SJCRH30 (cell line): ENCODE results near the gene TMEM138. TPM values are rescaled to one million over a fixed set of nuclear protein-coding genes. Genes with fewer than 3 reads are reported as not detected.

Source experiments
- DNase-seq, 2 experiments: peaks; one replicate each; pipeline ENCODE4 v3.0.0-alpha.2; 2015 to 2020
- H3K27ac ChIP-seq: fragments of 250-450 bp; sonication (Bioruptor Pico); 2 replicates; pipeline ENCODE4 v1.5.1; 2020; ENCODE audit warnings: mild to moderate bottlenecking, moderate library complexity
- H3K27me3 ChIP-seq: fragments of 250-450 bp; sonication (Bioruptor Pico); 2 replicates; pipeline ENCODE4 v1.5.1; 2020; ENCODE audit warnings: mild to moderate bottlenecking, moderate library complexity
- H3K36me3 ChIP-seq: fragments of 250-450 bp; sonication (Bioruptor Pico); 2 replicates; pipeline ENCODE4 v1.5.1; 2020; ENCODE audit warnings: mild to moderate bottlenecking, moderate library complexity
- H3K4me1 ChIP-seq: fragments of 250-450 bp; sonication (Bioruptor Pico); 2 replicates; pipeline ENCODE4 v1.5.1; 2020; ENCODE audit warnings: mild to moderate bottlenecking, moderate library complexity
- H3K4me3 ChIP-seq: fragments of 250-450 bp; sonication (Bioruptor Pico); 2 replicates; pipeline ENCODE4 v1.5.1; 2020; ENCODE audit warnings: mild to moderate bottlenecking, moderate library complexity
- H3K9me3 ChIP-seq: fragments of 250-450 bp; sonication (Bioruptor Pico); replicated peaks from 2 replicates; pipeline ENCODE4 v1.5.1; 2020; ENCODE audit warnings: mild to moderate bottlenecking, moderate library complexity
- total RNA-seq: library from RNA; depleted of rRNA; stranded (reverse); fragments of >200 nt; shearing (Covaris generic); gene quantifications from 2 replicates; pipeline ENCODE4 v1.2.3, GENCODE V29; 2014; rRNA removed

Gene TMEM138
- total RNA-seq, 1 experiment from 2014 or later = 40.6 TPM

DNA sequence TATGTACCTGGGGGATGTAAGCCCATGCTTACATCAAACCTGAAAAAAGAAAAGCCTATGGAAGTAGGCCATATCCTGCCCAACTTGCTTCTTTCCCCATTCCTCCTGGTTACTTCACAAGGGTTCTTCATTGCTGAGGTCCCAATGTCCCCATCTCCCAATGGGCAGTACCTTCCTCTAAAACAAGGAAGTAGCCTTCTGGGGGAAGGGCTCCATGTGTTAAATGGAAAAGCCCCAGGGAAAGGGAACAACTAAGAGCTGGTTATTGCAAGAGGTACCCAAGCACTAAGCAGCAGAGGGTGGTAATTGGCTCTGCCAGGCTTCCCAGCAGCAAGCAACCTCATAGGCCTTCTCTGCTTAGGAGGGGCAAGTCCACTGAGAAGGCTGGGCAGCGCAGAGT, 41.5 kb downstream of the TMEM138 start:
- no peak overlapping the region for H3K4me3 ChIP-seq
- no peaks in the 10 kb centered on the region for H3K27me3 ChIP-seq
- no peak for DNase-seq
- H3K27ac ChIP-seq = no peak overlapping the region
- no peaks in the 10 kb centered on the region for H3K9me3 ChIP-seq
- H3K36me3 ChIP-seq = peaks cover 58% of the 10 kb centered on the region
- H3K4me1 ChIP-seq = no peaks in the 10 kb centered on the region

- Histone ChIP-seq H3K9me3 (no peaks in the 10 kb centered on the region), H3K27me3 (no peaks in the 10 kb centered on the region), H3K4me3 (no peak overlapping the region), H3K36me3 (peaks cover 62% of the 10 kb centered on the region), H3K27ac (no peak overlapping the region), H3K4me1 (no peaks in the 10 kb centered on the region)
- no peak for DNase-seq
Observed at GRCh38 chr11:61404103-61404502, 41.9 kb downstream of the TMEM138 start.

DNA sequence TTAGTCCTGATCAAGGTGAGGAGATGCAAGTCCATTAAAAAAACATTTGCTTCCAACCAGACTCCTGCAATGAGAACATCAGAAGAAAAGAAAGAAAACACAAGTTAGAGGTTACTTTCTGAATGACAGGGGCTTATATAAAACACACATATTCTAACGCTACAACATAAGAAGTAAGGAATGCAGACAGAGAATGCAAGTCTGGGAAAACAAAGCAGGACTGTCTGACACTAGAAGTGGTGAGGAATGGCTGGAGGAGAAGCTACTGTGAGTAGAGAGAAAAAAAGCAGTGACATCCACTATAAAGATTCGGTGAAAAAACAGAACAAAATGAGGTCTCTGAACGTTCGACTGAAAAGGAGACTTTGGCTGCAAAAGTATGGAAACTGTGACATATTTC, 42.5 kb downstream of the TMEM138 start:
- Histone ChIP-seq H3K4me3 (no peak overlapping the region), H3K36me3 (peaks cover 68% of the 10 kb centered on the region), H3K9me3 (no peaks in the 10 kb centered on the region), H3K27ac (no peak overlapping the region), H3K27me3 (no peaks in the 10 kb centered on the region), H3K4me1 (no peaks in the 10 kb centered on the region)
- no peak for DNase-seq

DNA sequence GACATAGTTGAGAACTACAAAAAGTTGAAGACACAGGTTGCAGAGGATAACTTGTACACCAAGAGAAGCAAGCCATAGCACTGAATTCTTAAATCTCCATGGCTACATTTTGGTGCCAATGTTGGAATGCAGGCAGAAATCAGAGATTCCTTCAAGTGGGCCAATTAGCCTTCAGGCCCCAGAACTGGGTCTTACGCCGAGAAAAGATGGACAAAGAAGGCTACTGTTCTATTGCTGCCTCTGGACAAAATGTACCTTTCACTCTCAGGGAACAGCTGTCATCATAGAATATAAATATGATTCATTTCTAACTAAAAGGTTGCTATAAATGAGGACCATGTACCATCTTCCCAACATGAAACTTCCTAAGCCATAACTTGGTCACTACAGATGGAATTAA, 43.9 kb downstream of the TMEM138 start:
- H3K27me3 ChIP-seq = no peaks in the 10 kb centered on the region
- H3K36me3 ChIP-seq = peaks cover 82% of the 10 kb centered on the region
- H3K4me3 ChIP-seq = no peak overlapping the region
- H3K27ac ChIP-seq = no peak overlapping the region
- H3K4me1 ChIP-seq = no peaks in the 10 kb centered on the region
- no peaks in the 10 kb centered on the region for H3K9me3 ChIP-seq
- no peak for DNase-seq

GRCh38 chr11:61406991-61407728, 45.0 kb downstream of the TMEM138 start:
- H3K36me3 ChIP-seq = peaks cover 91% of the 10 kb centered on the region
- H3K4me1 ChIP-seq = no peaks in the 10 kb centered on the region

DNA sequence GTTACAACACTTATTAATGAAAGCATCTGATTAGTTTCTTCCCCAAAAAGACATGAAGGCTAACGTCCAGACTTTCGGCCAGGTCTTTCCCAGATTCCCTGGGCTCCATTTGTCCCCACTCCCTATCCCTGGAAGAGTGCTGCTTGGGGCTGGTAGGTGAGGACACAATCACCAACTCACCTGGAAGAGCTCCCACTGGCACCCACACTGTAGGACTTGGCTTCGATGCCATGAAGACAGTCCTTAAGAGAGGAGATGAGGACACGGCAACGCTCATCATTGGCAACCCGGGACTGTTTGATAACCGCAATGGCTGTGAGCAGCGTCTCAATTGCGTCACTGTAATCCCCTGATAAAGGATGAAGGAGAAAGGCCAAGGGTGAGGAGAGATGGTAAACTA, 49.4 kb downstream of the TMEM138 start:
- Histone ChIP-seq H3K4me3 (no peak overlapping the region), H3K27me3 (no peaks in the 10 kb centered on the region), H3K27ac (no peak overlapping the region), H3K36me3 (peaks cover 98% of the 10 kb centered on the region), H3K4me1 (no peaks in the 10 kb centered on the region), H3K9me3 (no peaks in the 10 kb centered on the region)
- no peak for DNase-seq

More at GRCh38 chr11:61406991-61407728, 45.0 kb downstream of the TMEM138 start:
- Histone ChIP-seq H3K9me3 (no peaks in the 10 kb centered on the region), H3K27me3 (no peaks in the 10 kb centered on the region), H3K27ac (no peak overlapping the region), H3K4me3 (no peak overlapping the region)
- DNase-seq = no peak

GRCh38 chr11:61413496-61413895, 51.3 kb downstream of the TMEM138 start:
- Histone ChIP-seq H3K4me1 (no peaks in the 10 kb centered on the region), H3K4me3 (no peak overlapping the region), H3K27me3 (no peaks in the 10 kb centered on the region), H3K27ac (no peak overlapping the region), H3K36me3 (peaks cover 98% of the 10 kb centered on the region), H3K9me3 (no peaks in the 10 kb centered on the region)
- no peak for DNase-seq

DNA sequence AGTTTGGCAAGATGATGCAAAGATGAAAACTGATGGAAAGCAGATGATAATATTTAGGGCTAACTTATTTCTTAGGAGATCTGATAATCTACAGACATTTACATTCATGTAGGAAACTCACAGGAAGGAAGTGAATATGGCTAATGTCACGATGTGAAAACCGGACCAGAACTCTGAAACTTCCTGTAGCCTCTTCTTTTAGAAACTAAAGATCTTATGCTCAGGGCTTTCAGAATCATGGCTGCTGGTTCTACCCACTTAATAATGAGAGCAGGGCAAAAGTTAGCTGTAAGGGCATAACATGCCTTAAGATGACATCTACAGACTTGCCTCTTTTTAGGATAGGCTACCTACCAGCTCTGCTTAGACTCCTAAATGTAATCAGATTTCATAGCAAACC, 52.4 kb downstream of the TMEM138 start:
- no peaks in the 10 kb centered on the region for H3K9me3 ChIP-seq
- H3K27me3 ChIP-seq = no peaks in the 10 kb centered on the region
- H3K4me1 ChIP-seq = no peaks in the 10 kb centered on the region
- H3K27ac ChIP-seq = no peak overlapping the region
- peaks cover 96% of the 10 kb centered on the region for H3K36me3 ChIP-seq
- no peak overlapping the region for H3K4me3 ChIP-seq
- no peak for DNase-seq

- Histone ChIP-seq H3K27ac (no peak overlapping the region), H3K9me3 (no peaks in the 10 kb centered on the region), H3K36me3 (peaks cover 94% of the 10 kb centered on the region), H3K4me1 (no peaks in the 10 kb centered on the region), H3K4me3 (no peak overlapping the region), H3K27me3 (no peaks in the 10 kb centered on the region)
- DNase-seq = no peak
Observed at GRCh38 chr11:61415381-61415780, 53.2 kb downstream of the TMEM138 start.

GRCh38 chr11:61416941-61417340, 54.8 kb downstream of the TMEM138 start:
- Histone ChIP-seq H3K27ac (no peak overlapping the region), H3K9me3 (no peaks in the 10 kb centered on the region), H3K4me3 (no peak overlapping the region), H3K4me1 (no peaks in the 10 kb centered on the region), H3K36me3 (peaks cover 94% of the 10 kb centered on the region), H3K27me3 (no peaks in the 10 kb centered on the region)
- DNase-seq = no peak

DNA sequence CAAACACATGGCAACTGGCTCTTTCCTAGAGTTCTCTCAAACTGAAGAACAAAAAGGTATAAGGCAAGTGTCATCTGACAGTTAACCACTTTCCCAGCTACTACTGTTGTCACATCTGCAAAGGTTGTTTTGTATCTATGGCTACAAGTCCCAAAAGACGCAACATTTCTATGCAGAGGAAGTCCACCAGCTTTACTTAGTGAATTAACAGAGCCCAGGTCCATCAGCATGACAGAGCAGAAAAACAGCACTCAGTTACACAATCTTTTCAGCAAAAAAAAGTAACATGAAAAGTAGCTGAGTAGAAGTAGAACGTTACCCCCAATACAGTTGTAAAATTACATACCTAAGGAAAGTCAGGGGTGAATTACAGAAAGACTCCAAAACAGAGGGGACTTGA, 55.5 kb downstream of the TMEM138 start:
- no peaks in the 10 kb centered on the region for H3K9me3 ChIP-seq
- H3K36me3 ChIP-seq = peaks cover 90% of the 10 kb centered on the region
- no peak overlapping the region for H3K4me3 ChIP-seq
- no peaks in the 10 kb centered on the region for H3K4me1 ChIP-seq
- no peak overlapping the region for H3K27ac ChIP-seq
- DNase-seq = no peak
- no peaks in the 10 kb centered on the region for H3K27me3 ChIP-seq

DNA sequence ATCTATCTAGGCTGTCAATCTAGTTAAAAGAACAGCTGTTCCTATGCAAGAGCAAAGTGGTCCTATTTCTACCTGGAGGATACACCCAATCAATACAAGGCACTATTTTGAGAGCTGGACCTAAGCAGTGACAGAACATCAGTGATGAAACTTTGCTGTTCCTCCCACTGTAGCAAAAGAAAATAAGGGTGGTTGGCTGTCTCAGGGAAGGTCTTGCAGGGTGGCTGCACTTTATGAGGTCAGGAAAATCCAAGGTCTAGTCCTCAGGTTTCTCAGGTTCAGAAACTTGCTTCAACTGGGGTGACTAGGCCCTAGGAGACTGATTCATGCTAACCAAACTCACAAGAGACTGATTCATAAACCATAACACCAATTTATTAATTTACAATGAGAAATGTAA, 56.0 kb downstream of the TMEM138 start:
- Histone ChIP-seq H3K27me3 (no peaks in the 10 kb centered on the region), H3K4me3 (no peak overlapping the region), H3K9me3 (no peaks in the 10 kb centered on the region), H3K4me1 (no peaks in the 10 kb centered on the region), H3K27ac (no peak overlapping the region), H3K36me3 (peaks cover 87% of the 10 kb centered on the region)
- no peak for DNase-seq

Other genes with a start within 250 kb of the TMEM138 start
- gene VPS37C, start 200.9 kb upstream of the TMEM138 start, total RNA-seq = 11.6 and 12.1 TPM in 2 replicates
- not detected in 2 replicates for gene PGA3, start 158.9 kb upstream of the TMEM138 start, total RNA-seq
- gene PGA4, start 140.0 kb upstream of the TMEM138 start, total RNA-seq = not detected in 2 replicates
- not detected in 2 replicates for gene PGA5, start 121.2 kb upstream of the TMEM138 start, total RNA-seq
- gene VWCE, start 67.1 kb upstream of the TMEM138 start, total RNA-seq = 0.06 and 0.18 TPM in 2 replicates
- 209 and 214 TPM in 2 replicates for gene DDB1, start 29.3 kb upstream of the TMEM138 start, total RNA-seq
- 15.3 and 17.7 TPM in 2 replicates for gene TKFC, start 29.1 kb upstream of the TMEM138 start, total RNA-seq
- gene CYB561A3, start 492 bp upstream of the TMEM138 start, total RNA-seq = 9.9 and 10.7 TPM in 2 replicates
- 15.9 and 21.4 TPM in 2 replicates for gene TMEM216, start 30.2 kb downstream of the TMEM138 start, total RNA-seq
- gene CPSF7, start 67.6 kb downstream of the TMEM138 start, total RNA-seq = 56.0 and 65.5 TPM in 2 replicates
- gene SDHAF2, start 67.8 kb downstream of the TMEM138 start, total RNA-seq = 42.6 and 50.0 TPM in 2 replicates
- 40.2 and 42.1 TPM in 2 replicates for gene LRRC10B, start 146.4 kb downstream of the TMEM138 start, total RNA-seq
- 1.1 and 1.3 TPM in 2 replicates for gene SYT7, start 218.7 kb downstream of the TMEM138 start, total RNA-seq